HPDE6-E6E7 (cell line): ENCODE data around the gene CES2.
A peak's percentile ranks its signal among the peaks of the same experiment; 100 is the strongest.
"Not testable (repeated sequence)": the region's sequence is repeated elsewhere in the genome, so short reads cannot be mapped to it uniquely, and the experiment has no call there.

ENCODE experiments used
- DNase-seq: peaks from one replicate; pipeline ENCODE4 v3.0.0; 2011; ENCODE audit warnings: missing footprints; ENCODE audit errors: extremely low spot score

CES2 gene, protein sequence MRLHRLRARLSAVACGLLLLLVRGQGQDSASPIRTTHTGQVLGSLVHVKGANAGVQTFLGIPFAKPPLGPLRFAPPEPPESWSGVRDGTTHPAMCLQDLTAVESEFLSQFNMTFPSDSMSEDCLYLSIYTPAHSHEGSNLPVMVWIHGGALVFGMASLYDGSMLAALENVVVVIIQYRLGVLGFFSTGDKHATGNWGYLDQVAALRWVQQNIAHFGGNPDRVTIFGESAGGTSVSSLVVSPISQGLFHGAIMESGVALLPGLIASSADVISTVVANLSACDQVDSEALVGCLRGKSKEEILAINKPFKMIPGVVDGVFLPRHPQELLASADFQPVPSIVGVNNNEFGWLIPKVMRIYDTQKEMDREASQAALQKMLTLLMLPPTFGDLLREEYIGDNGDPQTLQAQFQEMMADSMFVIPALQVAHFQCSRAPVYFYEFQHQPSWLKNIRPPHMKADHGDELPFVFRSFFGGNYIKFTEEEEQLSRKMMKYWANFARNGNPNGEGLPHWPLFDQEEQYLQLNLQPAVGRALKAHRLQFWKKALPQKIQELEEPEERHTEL

GRCh38 chr16:66935314-66936011, at the start of gene CES2:
Gene CES2, plus strand, starts transcription at chr16:66935516. Its CDS starts 120 bp downstream, at chr16:66935636.
- DNase-seq: peak; percentile 96

DNA sequence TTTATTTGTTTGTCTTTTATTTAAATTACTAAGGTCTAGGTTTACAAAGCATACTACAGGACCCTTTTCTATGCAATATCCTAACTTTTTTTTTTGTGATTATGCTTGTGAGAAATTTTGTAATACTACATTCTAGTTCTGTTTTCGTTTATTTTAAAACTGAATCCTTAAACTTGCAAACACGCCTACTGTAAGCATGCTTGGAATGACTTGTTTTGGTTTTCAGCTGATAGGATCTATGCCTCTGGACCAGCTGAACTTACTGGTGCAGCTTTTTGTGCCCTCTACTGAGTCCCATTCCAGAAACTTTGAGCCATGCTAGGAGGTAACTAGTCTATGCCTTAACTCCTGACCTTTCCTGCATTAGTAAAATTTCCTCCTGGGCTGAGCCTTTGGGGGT, 49.0 kb upstream of the CES2 start:
- DNase-seq: no peak

DNA sequence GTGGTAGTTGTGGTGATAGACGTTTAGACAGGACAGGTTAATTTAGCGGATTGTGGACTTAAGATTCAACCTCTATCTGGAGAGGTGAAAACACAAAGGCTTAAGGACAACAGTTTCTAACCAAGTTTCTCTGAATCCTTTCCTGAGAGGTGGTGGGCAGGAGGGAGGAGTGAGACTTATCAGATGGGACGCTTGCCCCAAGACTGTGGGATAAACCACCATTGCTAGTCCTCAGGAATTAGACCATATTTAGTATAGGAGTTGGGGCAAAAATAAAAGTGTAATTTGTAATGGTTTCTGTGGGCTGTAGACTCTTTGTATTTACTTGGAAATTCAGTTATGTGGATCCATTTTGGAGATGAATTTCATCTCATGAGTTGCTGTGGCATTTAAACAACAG, 48.4 kb upstream of the CES2 start:
- no peak for DNase-seq

GRCh38 chr16:66888647-66889615, 46.4 kb upstream of the CES2 start:
- no peak for DNase-seq

- no peak for DNase-seq
These were observed 45.7 kb upstream of the CES2 start for GRCh38 chr16:66889622-66890021.

- DNase-seq: no peak
These were observed 44.5 kb upstream of the CES2 start for GRCh38 chr16:66890799-66891198.

DNA sequence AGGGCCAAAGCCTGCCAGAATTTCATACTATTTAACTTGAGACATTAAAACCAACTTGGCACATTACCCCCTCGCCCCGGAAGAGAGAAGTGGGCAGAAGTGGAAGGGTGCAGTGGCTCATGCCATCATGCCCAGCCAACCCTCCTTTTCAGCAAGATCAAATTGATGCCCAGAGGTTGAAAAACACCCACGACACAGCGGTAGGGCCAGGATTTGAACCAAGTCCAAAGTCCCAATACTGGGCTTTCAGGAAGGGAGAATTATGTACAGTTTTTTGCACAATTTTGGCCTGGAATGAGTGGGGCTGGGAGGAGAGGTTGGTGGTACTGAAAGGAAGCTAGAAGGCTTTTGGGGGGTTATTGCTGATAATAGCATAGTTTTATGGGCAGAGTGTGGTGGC, 44.0 kb upstream of the CES2 start:
- no peak for DNase-seq

GRCh38 chr16:66891797-66892196, 43.5 kb upstream of the CES2 start:
- no peak for DNase-seq

DNA sequence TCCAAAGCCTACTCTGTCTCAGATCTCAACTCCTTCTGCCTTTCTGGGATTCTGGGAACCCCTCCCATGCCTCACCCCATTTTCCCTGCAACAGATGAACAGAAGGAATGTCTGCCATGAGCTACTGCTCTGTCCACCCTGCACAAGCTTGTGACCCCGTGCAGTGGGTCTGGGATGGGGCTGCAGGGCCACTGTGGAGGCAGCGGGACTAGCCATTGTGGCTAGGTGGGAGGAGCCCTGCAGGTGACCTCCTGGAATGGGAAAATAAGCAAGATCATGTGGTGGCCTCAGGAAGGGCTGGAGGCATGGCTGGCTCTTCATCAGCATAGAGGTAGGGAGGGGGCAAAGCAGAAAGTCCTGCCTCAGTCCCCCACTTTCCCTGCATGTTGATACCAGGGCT, 41.3 kb upstream of the CES2 start:
- no peak for DNase-seq

DNA sequence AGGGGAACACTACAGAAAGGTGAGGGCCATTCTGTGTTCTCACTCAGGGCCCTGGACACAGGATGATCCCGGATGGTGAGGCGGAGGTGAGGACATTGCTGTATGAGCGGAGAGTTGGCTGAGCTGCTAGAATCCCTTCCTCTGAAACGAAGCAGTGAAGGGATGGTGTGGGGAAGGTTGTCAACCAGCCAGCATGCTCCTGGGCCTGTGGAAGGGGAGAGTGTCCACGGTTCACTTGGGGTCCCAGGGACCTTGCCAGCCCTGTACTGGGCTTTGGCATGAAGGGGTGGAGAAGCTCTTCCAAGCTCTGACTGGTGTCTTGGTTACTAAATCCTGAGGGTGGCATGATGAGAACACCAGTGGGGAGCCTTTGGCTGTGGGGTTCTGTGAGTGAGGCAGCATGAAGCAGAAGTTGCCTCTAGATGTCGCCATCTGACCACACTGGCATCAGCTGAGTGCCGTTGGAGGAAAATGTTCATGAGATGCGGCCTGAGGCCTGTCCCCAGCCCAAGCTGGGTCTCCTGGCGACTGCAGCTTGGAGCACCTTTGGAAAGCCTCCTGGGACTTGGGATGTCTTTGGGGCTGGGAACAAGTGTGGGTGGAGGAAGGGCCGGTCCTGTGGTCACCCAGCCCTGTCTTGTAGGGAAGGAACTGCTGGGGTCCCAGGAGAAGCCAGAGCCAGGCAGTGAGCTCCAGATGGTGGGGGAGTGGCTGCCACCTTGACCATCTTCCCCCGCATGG, 40.2 kb upstream of the CES2 start:
- DNase-seq: peak; percentile 75

DNA sequence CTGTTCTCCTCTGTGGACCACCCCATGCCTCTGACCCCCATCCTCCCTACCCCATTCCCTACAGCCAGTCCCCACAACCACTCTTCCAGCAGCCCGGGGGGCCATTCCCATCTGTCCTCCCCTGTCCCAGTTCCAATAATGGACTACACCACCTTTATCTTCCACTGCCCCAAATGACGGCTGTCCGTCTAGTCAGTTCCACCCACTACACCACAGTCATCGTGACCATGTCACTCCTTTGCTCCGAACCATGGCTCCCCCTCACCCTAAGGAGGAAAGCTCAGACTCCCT, 39.7 kb upstream of the CES2 start:
- DNase-seq: no peak

DNA sequence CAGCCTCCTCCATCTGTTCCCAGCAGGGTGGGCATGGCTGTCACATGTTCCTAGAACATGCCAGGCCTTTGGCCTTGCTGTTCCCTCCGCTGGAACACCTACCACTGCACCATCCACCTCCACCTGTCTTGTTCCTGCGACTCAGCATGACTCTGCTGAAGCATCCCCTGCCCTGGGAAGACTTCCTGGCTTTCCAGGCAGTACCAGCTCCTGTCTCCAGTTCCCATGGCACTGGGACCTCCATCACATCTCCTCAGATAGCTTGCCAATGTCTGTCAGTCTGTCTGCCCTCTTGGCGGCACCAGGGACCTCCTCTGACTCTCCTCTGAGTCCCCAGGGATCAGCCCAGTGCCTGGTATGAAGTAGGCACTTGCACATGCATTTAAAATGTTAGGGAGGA, 39.3 kb upstream of the CES2 start:
- no peak for DNase-seq

DNA sequence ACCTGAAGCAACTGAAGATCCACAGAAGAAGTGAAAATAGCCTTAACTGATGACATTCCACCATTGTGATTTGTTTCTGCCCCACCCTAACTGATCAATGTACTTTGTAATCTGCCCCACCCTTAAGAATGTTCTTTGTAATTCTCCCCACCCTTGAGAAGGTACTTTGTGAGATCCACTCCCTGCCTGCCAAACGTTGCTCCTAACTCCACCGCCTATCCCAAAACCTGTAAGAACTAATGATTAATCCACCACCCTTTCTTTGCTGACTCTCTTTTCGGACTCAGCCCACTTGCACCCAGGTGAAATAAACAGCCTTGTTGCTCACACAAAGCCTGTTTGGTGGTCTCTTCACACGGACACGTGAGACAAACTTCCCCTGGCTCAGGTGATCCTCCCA, 38.6 kb upstream of the CES2 start:
- DNase-seq: not testable (repeated sequence)

DNA sequence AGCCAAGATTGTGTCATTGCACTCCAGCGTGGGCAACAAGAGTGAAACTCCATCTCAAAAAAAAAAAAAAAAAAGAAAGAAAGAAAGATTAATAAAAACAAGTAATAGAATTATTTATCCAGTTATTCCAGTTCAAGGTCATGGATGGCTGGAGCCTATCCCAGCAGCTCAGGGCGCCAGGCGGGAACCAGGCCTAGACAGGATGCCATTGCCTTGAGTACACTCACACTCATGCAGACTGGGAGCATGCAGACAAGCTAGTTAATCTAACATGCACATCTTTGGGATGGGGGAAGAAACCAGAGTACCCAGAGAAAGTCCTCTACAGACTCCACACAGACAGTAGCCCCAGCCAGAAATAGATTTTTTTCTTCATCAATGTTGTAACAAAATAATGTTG, 37.1 kb upstream of the CES2 start:
- no peak for DNase-seq

- no peak for DNase-seq
These were observed 36.4 kb upstream of the CES2 start for GRCh38 chr16:66898933-66899309.

GRCh38 chr16:66899310-66899944, 35.9 kb upstream of the CES2 start:
- no peak for DNase-seq

GRCh38 chr16:66899945-66900710, 35.2 kb upstream of the CES2 start:
- peak; percentile 74 for DNase-seq

DNA sequence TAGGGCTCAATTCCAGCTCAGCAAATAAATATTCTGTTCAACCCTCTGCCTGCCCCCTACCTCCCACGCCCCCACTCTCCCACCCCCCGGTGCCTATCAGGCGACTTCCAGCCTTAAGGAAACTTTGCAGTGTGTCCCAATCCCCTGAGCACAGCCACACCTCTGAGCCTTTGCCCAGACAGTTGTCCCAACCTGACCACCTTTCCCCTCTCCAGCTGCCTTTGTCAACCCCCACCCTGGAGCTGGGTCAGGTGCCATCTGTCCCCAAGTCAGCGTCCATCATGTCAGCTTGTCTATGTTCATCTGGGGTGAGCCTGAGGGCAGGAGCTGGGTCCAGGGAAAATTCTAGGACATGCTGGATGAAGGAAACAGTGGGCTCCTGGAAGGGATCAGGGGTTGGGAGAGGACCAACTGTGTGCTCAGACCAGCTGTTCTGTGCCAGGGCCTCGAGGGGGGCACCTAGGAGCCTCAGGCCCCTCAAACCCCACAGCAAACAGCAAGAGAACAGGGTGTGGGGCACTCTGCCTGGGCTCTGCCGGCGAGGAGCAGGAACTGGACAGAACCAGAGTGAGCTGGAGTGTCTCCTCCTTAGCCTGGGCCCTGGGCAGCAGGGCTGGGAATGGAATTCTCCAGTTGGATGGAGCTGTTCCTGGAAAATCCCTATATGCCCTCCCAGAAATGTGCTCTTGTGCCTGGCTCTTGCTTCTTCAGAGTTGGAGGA, 34.4 kb upstream of the CES2 start:
- DNase-seq: no peak

DNA sequence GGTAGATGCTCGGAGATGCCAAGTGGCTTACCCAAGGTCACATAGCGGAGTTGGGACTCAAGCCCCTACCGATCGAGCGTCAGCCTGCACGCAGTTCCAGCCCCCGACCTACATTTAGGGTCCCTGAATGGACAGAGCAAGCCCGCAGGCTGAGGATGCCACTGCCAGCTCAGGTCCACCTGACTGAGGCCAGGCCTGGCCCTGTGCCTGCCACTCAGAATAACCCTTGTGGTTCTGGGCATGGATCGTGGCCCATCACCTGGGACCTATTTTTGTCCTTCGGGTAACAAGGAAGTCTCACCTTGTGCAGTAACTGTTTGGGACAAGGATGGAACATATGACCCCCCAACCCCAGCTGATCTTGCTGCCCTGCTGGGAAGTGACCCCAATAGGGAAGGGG, 33.7 kb upstream of the CES2 start:
- no peak for DNase-seq
